Spinal cord (tissue), 10 donors: ENCODE measurements around the gene GAREM1. TPM values are rescaled to one million over a fixed set of nuclear protein-coding genes. Genes with fewer than 3 reads are reported as not detected.

Source experiments
- DNase-seq, 6 donors: peaks; one replicate each; pipeline versions ENCODE4 v3.0.0 to v3.0.0-alpha.2; 2013 to 2015; ENCODE audit warnings: low spot score in 6 of 6, low read depth in 4 of 6
- H3K27ac ChIP-seq: one replicate; pipeline ENCODE4 v1.5.1; 2013; ENCODE audit warnings: low read depth, low read length, control low read depth
- H3K27me3 ChIP-seq: one replicate; pipeline ENCODE4 v1.6.1; 2013; ENCODE audit warnings: low read length; ENCODE audit not compliant: control insufficient read depth, insufficient read depth
- H3K36me3 ChIP-seq: one replicate; pipeline ENCODE4 v1.6.1; 2013; ENCODE audit warnings: low read length; ENCODE audit not compliant: control insufficient read depth, insufficient read depth
- H3K4me1 ChIP-seq: one replicate; pipeline ENCODE4 v1.6.1; 2013; ENCODE audit warnings: low read length; ENCODE audit not compliant: control insufficient read depth, insufficient read depth
- H3K4me3 ChIP-seq: one replicate; pipeline ENCODE4 v1.5.1; 2013; ENCODE audit warnings: low read depth, low read length, control low read depth
- H3K9me3 ChIP-seq: one replicate; pipeline ENCODE4 v1.6.1; 2013; ENCODE audit warnings: low read length; ENCODE audit not compliant: control insufficient read depth, insufficient read depth
- WGBS: methylation state at CpG from one replicate; pipeline ENCODE4 v1.1.5; 2013; ENCODE audit warnings: missing lambda C conversion rate; ENCODE audit not compliant: insufficient coverage; 5-methylcytosine and 5-hydroxymethylcytosine counted together
- polyA plus RNA-seq, 2 donors: library from polyadenylated mRNA; unstranded; fragments of 120-200 nt; gene quantifications; one replicate each; pipeline ENCODE4 v1.2.1, GENCODE V29; 2013; ENCODE audit not compliant: insufficient read length in 2 of 2
- total RNA-seq, 2 donors: library from RNA; depleted of rRNA in 1 of 2; stranded (reverse); fragments of 120-200 nt in 1 of 2; fragments of >200 nt in 1 of 2; gene quantifications; one replicate each; pipeline versions ENCODE4 v1.2.3 to v1.2.4, GENCODE V29; 2013 to 2014
- donor health status: healthy.

The GAREM1 gene
- total and polyA plus RNA-seq, 4 donors = 12.3 to 19.7 (median 16.6) TPM

- Histone ChIP-seq H3K36me3 (no peaks in the 10 kb centered on the region), H3K27me3 (no peaks in the 10 kb centered on the region), H3K27ac (no peak overlapping the region), H3K4me1 (no peaks in the 10 kb centered on the region), H3K4me3 (no peak overlapping the region), H3K9me3 (no peaks in the 10 kb centered on the region)
- no peak for DNase-seq
- 60% methylated on average over 1 of the region's 2 CpGs for WGBS
Observed at GRCh38 chr18:32461709-32462272, 8.9 kb downstream of the GAREM1 start.

- no peaks in the 10 kb centered on the region for H3K9me3 ChIP-seq
- DNase-seq = peak in 1 of 6 donors; percentile 14
- no peak overlapping the region for H3K4me3 ChIP-seq
- no peak overlapping the region for H3K27ac ChIP-seq
- no peaks in the 10 kb centered on the region for H3K4me1 ChIP-seq
- H3K36me3 ChIP-seq = no peaks in the 10 kb centered on the region
- 63% methylated on average over 1 of the region's 4 CpGs for WGBS
- H3K27me3 ChIP-seq = no peaks in the 10 kb centered on the region
Observed at GRCh38 chr18:32460171-32460731, 10.4 kb downstream of the GAREM1 start.

GRCh38 chr18:32459361-32460101 is 11.2 kb downstream of the GAREM1 start:
- WGBS = no CpG with 5 or more reads among the region's 4 CpGs
- Histone ChIP-seq H3K9me3 (no peaks in the 10 kb centered on the region), H3K27ac (no peak overlapping the region), H3K4me3 (no peak overlapping the region), H3K27me3 (no peaks in the 10 kb centered on the region), H3K36me3 (no peaks in the 10 kb centered on the region), H3K4me1 (no peaks in the 10 kb centered on the region)
- DNase-seq = no peak

GRCh38 chr18:32455361-32455760 is 15.3 kb downstream of the GAREM1 start:
- Histone ChIP-seq H3K4me3 (no peak overlapping the region), H3K27me3 (no peaks in the 10 kb centered on the region), H3K4me1 (no peaks in the 10 kb centered on the region), H3K9me3 (no peaks in the 10 kb centered on the region), H3K36me3 (no peaks in the 10 kb centered on the region), H3K27ac (no peak overlapping the region)
- DNase-seq = peak in 2 of 6 donors; percentile 32 to 85
- WGBS = 44% methylated on average over 1 of the region's 1 CpG

GRCh38 chr18:32454593-32454992 is 16.1 kb downstream of the GAREM1 start:
- no peaks in the 10 kb centered on the region for H3K9me3 ChIP-seq
- no peaks in the 10 kb centered on the region for H3K27me3 ChIP-seq
- no peak for DNase-seq
- no peaks in the 10 kb centered on the region for H3K4me1 ChIP-seq
- H3K36me3 ChIP-seq = no peaks in the 10 kb centered on the region
- no CpG with 5 or more reads among the region's 1 CpG for WGBS
- H3K27ac ChIP-seq = no peak overlapping the region
- H3K4me3 ChIP-seq = no peak overlapping the region

- Histone ChIP-seq H3K9me3 (no peaks in the 10 kb centered on the region), H3K27me3 (no peaks in the 10 kb centered on the region), H3K4me1 (no peaks in the 10 kb centered on the region), H3K4me3 (no peak overlapping the region), H3K27ac (no peak overlapping the region), H3K36me3 (no peaks in the 10 kb centered on the region)
- DNase-seq = no peak
Observed at GRCh38 chr18:32450874-32451273, 19.8 kb downstream of the GAREM1 start.

- H3K27ac ChIP-seq = no peak overlapping the region
- H3K9me3 ChIP-seq = no peaks in the 10 kb centered on the region
- H3K4me1 ChIP-seq = no peaks in the 10 kb centered on the region
- H3K4me3 ChIP-seq = no peak overlapping the region
- H3K36me3 ChIP-seq = no peaks in the 10 kb centered on the region
- peak in 1 of 6 donors; percentile 26 for DNase-seq
- 38% methylated on average over 1 of the region's 3 CpGs for WGBS
- no peaks in the 10 kb centered on the region for H3K27me3 ChIP-seq
Observed at GRCh38 chr18:32450026-32450691, 20.5 kb downstream of the GAREM1 start.

GRCh38 chr18:32446780-32447179 is 23.9 kb downstream of the GAREM1 start:
- Histone ChIP-seq H3K36me3 (no peaks in the 10 kb centered on the region), H3K4me1 (no peaks in the 10 kb centered on the region), H3K9me3 (no peaks in the 10 kb centered on the region), H3K4me3 (no peak overlapping the region), H3K27ac (peak overlapping the region; percentile 21), H3K27me3 (no peaks in the 10 kb centered on the region)
- 17% methylated on average over 2 of the region's 3 CpGs for WGBS
- DNase-seq = peak in 3 of 6 donors; percentile 26 to 71 (median 60)

- Histone ChIP-seq H3K4me1 (no peaks in the 10 kb centered on the region), H3K36me3 (no peaks in the 10 kb centered on the region), H3K27me3 (no peaks in the 10 kb centered on the region), H3K4me3 (no peak overlapping the region), H3K9me3 (no peaks in the 10 kb centered on the region), H3K27ac (no peak overlapping the region)
- DNase-seq = peak in 1 of 6 donors; percentile 40
- WGBS = no CpG with 5 or more reads among the region's 1 CpG
Observed at GRCh38 chr18:32445846-32446245, 24.8 kb downstream of the GAREM1 start.
